GM23338 (cell line): ENCODE data around the gene CPAMD8. TPM values are rescaled to one million over a fixed set of nuclear protein-coding genes. Genes with fewer than 3 reads are reported as not detected.

Source experiments
- ATAC-seq: fragments of 200-7000 bp; cut with Tn5 transposase; 3 replicates; pipeline ENCODE4 v1.9.1; 2020
- DNase-seq: peaks from one replicate; pipeline ENCODE4 v3.0.0-alpha.2; 2015; ENCODE audit warnings: low spot score
- H2AFZ ChIP-seq: fragments of 200-600 bp; sonication (generic); 2 replicates; pipeline ENCODE4 v1.8.0; 2016; ENCODE audit warnings: antibody characterized with exemption, mild to moderate bottlenecking, moderate library complexity
- H3F3A ChIP-seq: fragments of 200-600 bp; sonication (generic); replicated peaks from 2 replicates; pipeline ENCODE4 v1.8.0; 2017; ENCODE audit warnings: antibody characterized with exemption, mixed run types, low read depth
- H3K27ac ChIP-seq: fragments of 200-600 bp; sonication (generic); 2 replicates; pipeline ENCODE4 v1.6.1; 2016; ENCODE audit warnings: low read depth
- H3K27me3 ChIP-seq: fragments of 200-600 bp; sonication (generic); 2 replicates; pipeline ENCODE4 v1.8.0; 2016; ENCODE audit warnings: mild to moderate bottlenecking, mixed run types, moderate library complexity; ENCODE audit not compliant: insufficient read depth
- H3K36me3 ChIP-seq: fragments of 200-600 bp; sonication (generic); 2 replicates; pipeline ENCODE4 v1.8.0; 2016; ENCODE audit warnings: mild to moderate bottlenecking; ENCODE audit not compliant: insufficient read depth
- H3K4me1 ChIP-seq: fragments of 200-600 bp; sonication (generic); 2 replicates; pipeline ENCODE4 v1.8.0; 2016; ENCODE audit warnings: mild to moderate bottlenecking, moderate library complexity; ENCODE audit not compliant: insufficient read depth
- H3K4me2 ChIP-seq: fragments of 200-600 bp; sonication (generic); 2 replicates; pipeline ENCODE4 v1.7.1; 2017; ENCODE audit warnings: mixed run types
- H3K4me3 ChIP-seq: fragments of 200-600 bp; sonication (generic); 2 replicates; pipeline ENCODE4 v1.6.1; 2016; ENCODE audit warnings: mixed run types
- H3K79me2 ChIP-seq: fragments of 200-600 bp; sonication (generic); replicated peaks from 2 replicates; pipeline ENCODE4 v1.8.0; 2017; ENCODE audit warnings: mild to moderate bottlenecking; ENCODE audit not compliant: insufficient read depth
- H3K9me2 ChIP-seq: fragments of 200-600 bp; sonication (generic); 2 replicates; pipeline ENCODE4 v1.8.0; 2017; ENCODE audit not compliant: insufficient read depth
- H4K20me1 ChIP-seq: fragments of 200-600 bp; sonication (generic); replicated peaks from 2 replicates; pipeline ENCODE4 v1.8.0; 2017; ENCODE audit warnings: mild to moderate bottlenecking; ENCODE audit not compliant: insufficient read depth
- H3K27ac Mint-ChIP-seq: 2 replicates; pipeline ENCODE4 v1.8.0; 2020; ENCODE audit warnings: inconsistent platforms, mild to moderate bottlenecking, moderate library complexity, mixed read lengths
- H3K27me3 Mint-ChIP-seq: 3 replicates; pipeline ENCODE4 v1.8.0; 2022; ENCODE audit warnings: low read depth, mild to moderate bottlenecking, moderate library complexity, mixed read lengths, inconsistent platforms; ENCODE audit not compliant: insufficient read depth, poor library complexity
- H3K36me3 Mint-ChIP-seq: 3 replicates; pipeline ENCODE4 v1.8.0; 2021; ENCODE audit warnings: low read depth, mild to moderate bottlenecking, inconsistent platforms, moderate library complexity, mixed read lengths
- H3K4me1 Mint-ChIP-seq: 3 replicates; pipeline ENCODE4 v1.8.0; 2020; ENCODE audit warnings: mild to moderate bottlenecking, inconsistent platforms, mixed read lengths
- H3K4me3 Mint-ChIP-seq: 3 replicates; pipeline ENCODE4 v1.8.0; 2021; ENCODE audit warnings: moderate library complexity, mild to moderate bottlenecking, inconsistent platforms, mixed read lengths
- H3K9me3 Mint-ChIP-seq: 3 replicates; pipeline ENCODE4 v1.8.0; 2020; ENCODE audit warnings: moderate library complexity, mild to moderate bottlenecking, inconsistent platforms, mixed read lengths
- CREB1 ChIP-seq: fragments of 250-450 bp; sonication (Bioruptor Pico); IDR thresholded peaks from 2 replicates; pipeline ENCODE4 v1.5.0; 2020; ENCODE audit warnings: low read depth, mild to moderate bottlenecking, moderate library complexity
- JUNB ChIP-seq: IDR thresholded peaks from one replicate; pipeline ENCODE4 v1.6.1; 2016; ENCODE audit warnings: antibody characterized with exemption; ENCODE audit not compliant: unreplicated experiment
- POLR2AphosphoS5 ChIP-seq: IDR thresholded peaks from 2 replicates; pipeline ENCODE4 v1.6.1; 2016; ENCODE audit warnings: antibody characterized with exemption, low read depth
- STAT1 ChIP-seq: IDR thresholded peaks from one replicate; pipeline ENCODE4 v1.6.1; 2016; ENCODE audit warnings: antibody characterized with exemption; ENCODE audit not compliant: unreplicated experiment
- ZNF331 ChIP-seq: fragments of 250-450 bp; sonication (Bioruptor Pico); IDR thresholded peaks from 2 replicates; pipeline ENCODE4 v1.5.0; 2020; ENCODE audit warnings: low read depth, mild to moderate bottlenecking, moderate library complexity
- ZNF462 ChIP-seq: fragments of 250-450 bp; sonication (Bioruptor Pico); IDR thresholded peaks from 2 replicates; pipeline ENCODE4 v1.5.0; 2020; ENCODE audit warnings: mild to moderate bottlenecking, moderate library complexity
- polyA plus RNA-seq: library from polyadenylated mRNA; unstranded; fragments of >200 nt; fragmentation: Nextera tagmentation; extraction: Ambion mirVana; gene quantifications from 2 replicates; pipeline ENCODE4 v1.2.1, GENCODE V29; 2016
- total RNA-seq: library from RNA; depleted of rRNA; stranded (reverse); fragments of >200 nt; shearing (Covaris generic); gene quantifications from 2 replicates; pipeline ENCODE4 v1.2.3, GENCODE V29; 2014

The CPAMD8 gene
- total and polyA plus RNA-seq, 2 experiments from 2014 or later = 4.4 to 11.8 TPM

DNA sequence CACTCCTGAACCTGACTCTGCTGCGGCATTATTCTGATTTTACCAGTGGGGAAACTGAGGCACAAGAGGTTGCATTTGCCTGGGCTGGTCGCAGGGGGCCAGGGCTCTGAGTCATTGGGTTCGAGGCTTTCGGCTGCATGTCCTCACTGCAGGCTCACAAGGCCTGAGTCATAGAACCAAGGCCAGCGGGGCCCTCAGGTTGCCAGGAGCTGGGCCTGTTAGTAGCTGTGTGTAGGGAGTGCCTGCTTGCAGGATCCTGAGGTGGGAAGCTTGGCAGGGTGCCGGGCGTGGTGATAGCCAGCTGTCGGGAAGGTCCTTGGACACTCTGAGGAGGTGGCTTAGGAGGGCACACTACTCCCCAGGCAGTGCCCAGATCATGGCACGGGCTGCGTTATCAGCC is 159.4 kb downstream of the CPAMD8 start (continued):
- TF ChIP-seq ZNF462 (CRISPR knock-in tag) = no peak

- H3F3A ChIP-seq = no peaks in the 10 kb centered on the region
- peaks cover 11% of the 10 kb centered on the region for H3K36me3 ChIP-seq
- Mint-ChIP-seq H3K27me3 (peaks cover 3% of the 10 kb centered on the region), H3K36me3 (peaks cover 52% of the 10 kb centered on the region), H3K27ac (no peak overlapping the region), H3K9me3 (no peaks in the 10 kb centered on the region), H3K4me1 (no peaks in the 10 kb centered on the region), H3K4me3 (no peak overlapping the region)
- no peaks in the 10 kb centered on the region for H3K27me3 ChIP-seq
- no peaks in the 10 kb centered on the region for H3K79me2 ChIP-seq
- H3K9me2 ChIP-seq = no peaks in the 10 kb centered on the region
- DNase-seq (no peak), ATAC-seq (no peak)
- no peaks in the 10 kb centered on the region for H3K4me1 ChIP-seq
- H2AFZ ChIP-seq = no peak overlapping the region
- H3K4me2 ChIP-seq = no peak overlapping the region
- peaks cover 6% of the 10 kb centered on the region for H4K20me1 ChIP-seq
- H3K4me3 ChIP-seq = no peak overlapping the region
- no peak overlapping the region for H3K27ac ChIP-seq
- TF ChIP-seq CREB1 (CRISPR knock-in tag) = no peak
- TF ChIP-seq JUNB = no peak
- TF ChIP-seq POLR2AphosphoS5 = no peak
Observed at GRCh38 chr19:16862826-16863415, 163.7 kb downstream of the CPAMD8 start.

GRCh38 chr19:16861834-16862233 is 164.8 kb downstream of the CPAMD8 start:
- peaks cover 11% of the 10 kb centered on the region for H3K36me3 ChIP-seq
- H3K4me1 ChIP-seq = no peaks in the 10 kb centered on the region
- Mint-ChIP-seq H3K27ac (0 out of 2 replicates have a peak overlapping the region, but pooled peaks have one; percentile 50), H3K36me3 (peaks cover 49% of the 10 kb centered on the region), H3K4me1 (no peaks in the 10 kb centered on the region), H3K4me3 (no peak overlapping the region), H3K27me3 (peaks cover 3% of the 10 kb centered on the region), H3K9me3 (no peaks in the 10 kb centered on the region)
- H3K4me2 ChIP-seq = no peak overlapping the region
- H3K9me2 ChIP-seq = no peaks in the 10 kb centered on the region
- H4K20me1 ChIP-seq = peaks cover 6% of the 10 kb centered on the region
- H3K79me2 ChIP-seq = no peaks in the 10 kb centered on the region
- H2AFZ ChIP-seq = no peak overlapping the region
- H3K27ac ChIP-seq = no peak overlapping the region
- no peak overlapping the region for H3K4me3 ChIP-seq
- DNase-seq = no peak
- ATAC-seq = no peak
- no peaks in the 10 kb centered on the region for H3K27me3 ChIP-seq
- H3F3A ChIP-seq = no peaks in the 10 kb centered on the region
- TF ChIP-seq ZNF331 (no peak), STAT1 (no peak)
